ENCODE measurements around the gene HOXC5. TPM values are rescaled to one million over a fixed set of nuclear protein-coding genes. Genes with fewer than 3 reads are reported as not detected.

Gene HOXC5
- total RNA-seq, 1 experiment from 2014 or later, result 1.1 TPM

DNA sequence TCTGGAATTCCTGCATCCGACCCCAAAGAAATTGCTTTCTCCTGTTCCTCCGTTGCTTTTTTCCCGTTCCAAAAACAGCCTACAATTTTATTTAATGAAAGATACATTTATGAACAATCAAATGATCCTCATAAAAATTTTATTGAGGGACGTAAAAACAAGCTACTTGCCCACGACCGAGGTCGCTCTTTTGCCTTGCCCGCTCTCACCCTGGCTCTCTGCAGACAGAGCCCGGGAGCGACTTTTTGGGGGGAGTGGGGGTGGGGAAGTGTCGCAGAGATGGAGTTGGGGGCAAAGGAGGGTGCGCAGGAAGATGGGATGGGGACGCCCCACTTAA, 34.0 kb upstream of the HOXC5 start:
- H3K4me1 ChIP-seq (ENCODE audit: control insufficient read depth in 1 of 2, insufficient read depth in 2 of 2, low read length in 2 of 2), result peaks cover 21 to 44% of the 10 kb centered on the region in 2 experiments
- H3K36me3 ChIP-seq (ENCODE audit: control insufficient read depth in 1 of 2, insufficient read depth in 2 of 2, low read length in 2 of 2), result peaks cover 0 to 6% of the 10 kb centered on the region in 2 experiments; a peak in 1 of 4 replicates
- ChIA-PET CTCF (interaction anchor here (0.9 to 4.7 kb wide), 5 partner anchors 11 to 209 kb away, joined by 3 to 22 read pairs (median 5); partner anchors contain the start of gene HOXC10), POLR2A (interaction anchor here (0.6 to 3.4 kb wide), 3 partner anchors 9 to 192 kb away, joined by 3 to 9 read pairs (median 3); no protein-coding TSS in a partner anchor), RAD21 (ENCODE audit: low non-redundant PET in 1 of 2, low total read pairs in 2 of 2, uncharacterized antibody in 2 of 2, unreplicated experiment in 2 of 2) (no interaction called here)
- peak overlapping the region; percentile 82 to 84; a peak in 2 of 4 replicates for H3K4me3 ChIP-seq (replicated peaks in 1 of 2; ENCODE audit: low read depth in 1 of 2, low read length in 2 of 2)
- ATAC-seq (no peak), DNase-seq (ENCODE audit: low read depth, low spot score) (no peak)
- 0 out of 2 replicates have a peak overlapping the region, but pooled peaks have one; percentile 11 for H3K9ac ChIP-seq (ENCODE audit: low read length)
- TF ChIP-seq, protein P1, sequence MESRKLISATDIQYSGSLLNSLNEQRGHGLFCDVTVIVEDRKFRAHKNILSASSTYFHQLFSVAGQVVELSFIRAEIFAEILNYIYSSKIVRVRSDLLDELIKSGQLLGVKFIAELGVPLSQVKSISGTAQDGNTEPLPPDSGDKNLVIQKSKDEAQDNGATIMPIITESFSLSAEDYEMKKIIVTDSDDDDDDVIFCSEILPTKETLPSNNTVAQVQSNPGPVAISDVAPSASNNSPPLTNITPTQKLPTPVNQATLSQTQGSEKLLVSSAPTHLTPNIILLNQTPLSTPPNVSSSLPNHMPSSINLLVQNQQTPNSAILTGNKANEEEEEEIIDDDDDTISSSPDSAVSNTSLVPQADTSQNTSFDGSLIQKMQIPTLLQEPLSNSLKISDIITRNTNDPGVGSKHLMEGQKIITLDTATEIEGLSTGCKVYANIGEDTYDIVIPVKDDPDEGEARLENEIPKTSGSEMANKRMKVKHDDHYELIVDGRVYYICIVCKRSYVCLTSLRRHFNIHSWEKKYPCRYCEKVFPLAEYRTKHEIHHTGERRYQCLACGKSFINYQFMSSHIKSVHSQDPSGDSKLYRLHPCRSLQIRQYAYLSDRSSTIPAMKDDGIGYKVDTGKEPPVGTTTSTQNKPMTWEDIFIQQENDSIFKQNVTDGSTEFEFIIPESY (IDR thresholded peaks at IDR 0.05; ENCODE audit: extremely low read depth, insufficient replicate concordance, low read length), result no peak
- TF ChIP-seq CEBPB (IDR thresholded peaks at IDR 0.05; ENCODE audit: low read depth) (no peak), ZNF274 (IDR thresholded peaks at IDR 0.05; ENCODE audit: low read depth, low read length) (no peak), JUND (IDR thresholded peaks at IDR 0.05) (no peak), TCF7L2 (IDR thresholded peaks at IDR 0.05; ENCODE audit: borderline replicate concordance, extremely low read depth, insufficient read depth, insufficient read length) (no peak), POLR2AphosphoS5 (IDR thresholded peaks at IDR 0.05; ENCODE audit: low read depth, low read length) (no peak), CBX3 (IDR thresholded peaks at IDR 0.05; ENCODE audit: low read depth) (no peak)
- peak overlapping the region; percentile 88 for H3K4me2 ChIP-seq (ENCODE audit: low read length)
- H3K9me2 ChIP-seq (ENCODE audit: insufficient read depth), result no peaks in the 10 kb centered on the region
- H3K79me2 ChIP-seq (ENCODE audit: insufficient read depth, low read length), result peaks cover 50% of the 10 kb centered on the region
- intact Hi-C loops (cut with micrococcal nuclease), result no loop called here
- no peak overlapping the region for H2AFZ ChIP-seq (ENCODE audit: low read depth, low read length, poor library complexity, severe bottlenecking)
- no TSS peak for BruUV-seq (replicated peaks)
- H3K27me3 ChIP-seq (ENCODE audit: insufficient read depth, low read length), result no peaks in the 10 kb centered on the region
- no peak overlapping the region for H3K27ac ChIP-seq (ENCODE audit: low read depth, low read length)
- H4K20me1 ChIP-seq (ENCODE audit: insufficient read depth), result no peaks in the 10 kb centered on the region
- no peaks in the 10 kb centered on the region for H3K9me3 ChIP-seq (ENCODE audit: control insufficient read depth in 1 of 2, insufficient read depth in 1 of 2, low read depth in 1 of 2, low read length in 2 of 2)

Data from HCT116 (cell line).